ENCODE data around the gene DDX31.

- TF ChIP-seq CTCF (conservative IDR thresholded peaks at IDR 0.05; ENCODE audit: low read length): no peak
- no peak for TF ChIP-seq EZH2phosphoT487 (IDR thresholded peaks at IDR 0.05; ENCODE audit: borderline replicate concordance, low read depth, low read length)
These were observed 82.2 kb downstream of the DDX31 start for GRCh38 chr9:132587592-132587955.
